NCI-H1417 treated with DMSO at 0.1 percent for 48 hours (cell line): ENCODE results near the gene PAX8.
"Not testable (repeated sequence)": the region's sequence is repeated elsewhere in the genome, so short reads cannot be mapped to it uniquely, and the experiment has no call there.

Source experiments
- DNase-seq: peaks from one replicate; lab custom pipeline; 2025; lab: John Stamatoyannopoulos, UW

PAX8 gene

GRCh38 chr2:113288674-113289149 is 10.0 kb upstream of the PAX8 start:
- DNase-seq, result not testable (repeated sequence)

DNA sequence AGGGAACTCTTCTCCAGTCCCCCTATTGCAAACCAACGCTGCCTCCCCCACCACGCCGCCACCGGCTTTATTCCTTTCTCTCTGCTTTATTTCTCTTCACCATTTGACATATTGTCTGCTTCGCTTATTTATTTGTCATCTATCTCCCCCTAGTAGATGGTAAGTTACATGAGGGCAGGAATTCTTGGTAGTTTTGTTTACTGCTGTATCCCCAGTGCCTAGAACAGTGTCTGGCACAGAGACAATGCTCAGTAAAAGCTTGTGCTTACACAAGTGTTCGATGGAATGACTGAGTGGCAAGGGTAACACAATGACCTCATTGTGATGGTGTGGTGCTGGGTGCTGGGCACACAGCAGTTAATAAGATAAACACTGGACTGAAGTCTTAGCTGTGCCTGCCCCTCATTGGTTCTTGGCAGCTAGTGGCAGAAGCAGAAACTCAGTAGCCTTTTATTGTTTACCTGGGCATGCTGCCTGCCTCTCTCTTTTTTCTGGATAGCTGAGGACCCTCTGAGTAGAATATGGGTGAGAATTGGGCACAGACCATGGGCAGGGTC is 9.5 kb upstream of the PAX8 start:
- not testable (repeated sequence) for DNase-seq

DNA sequence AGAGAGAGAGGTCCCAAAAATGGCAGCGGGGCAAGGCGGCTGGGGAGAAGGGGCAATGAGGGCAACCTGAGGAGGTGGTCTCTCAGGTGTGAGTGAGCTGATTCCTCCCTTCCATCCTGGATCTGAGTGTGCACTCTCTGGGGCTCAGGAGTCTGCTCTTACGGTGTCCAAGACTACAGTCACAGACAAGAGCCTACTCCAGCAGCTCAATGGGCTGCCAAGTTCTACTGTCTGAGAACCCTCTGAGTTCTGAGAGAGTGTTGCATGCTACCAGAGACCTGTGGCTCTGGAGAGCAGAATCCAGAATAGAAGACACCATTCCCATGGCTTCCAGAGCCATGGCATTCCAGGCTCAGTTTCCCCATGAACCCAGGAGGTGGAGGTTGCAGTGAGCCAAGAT is 7.1 kb upstream of the PAX8 start:
- DNase-seq, result no peak

- DNase-seq, result not testable (repeated sequence)
Measured at GRCh38 chr2:113284999-113285398, 6.3 kb upstream of the PAX8 start.

DNA sequence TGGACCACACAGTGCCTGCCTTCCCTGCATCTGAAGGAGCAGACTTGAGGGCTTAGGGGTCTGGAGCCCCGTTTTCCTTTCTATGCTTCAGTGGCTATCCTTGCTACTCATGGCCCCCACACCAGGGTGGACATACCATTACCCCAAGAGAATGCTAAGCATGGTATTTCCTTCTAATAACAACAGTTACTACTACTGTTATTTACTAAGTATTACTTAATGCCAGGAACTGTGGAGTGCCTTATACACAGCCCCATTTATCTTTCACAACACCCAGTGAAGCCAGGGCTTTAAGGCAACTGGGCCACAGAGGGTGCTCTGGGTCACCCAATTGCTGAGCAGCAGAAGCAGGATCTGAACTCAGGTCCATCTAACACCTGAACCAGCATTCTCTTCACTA is 5.8 kb upstream of the PAX8 start:
- DNase-seq, result no peak

DNA sequence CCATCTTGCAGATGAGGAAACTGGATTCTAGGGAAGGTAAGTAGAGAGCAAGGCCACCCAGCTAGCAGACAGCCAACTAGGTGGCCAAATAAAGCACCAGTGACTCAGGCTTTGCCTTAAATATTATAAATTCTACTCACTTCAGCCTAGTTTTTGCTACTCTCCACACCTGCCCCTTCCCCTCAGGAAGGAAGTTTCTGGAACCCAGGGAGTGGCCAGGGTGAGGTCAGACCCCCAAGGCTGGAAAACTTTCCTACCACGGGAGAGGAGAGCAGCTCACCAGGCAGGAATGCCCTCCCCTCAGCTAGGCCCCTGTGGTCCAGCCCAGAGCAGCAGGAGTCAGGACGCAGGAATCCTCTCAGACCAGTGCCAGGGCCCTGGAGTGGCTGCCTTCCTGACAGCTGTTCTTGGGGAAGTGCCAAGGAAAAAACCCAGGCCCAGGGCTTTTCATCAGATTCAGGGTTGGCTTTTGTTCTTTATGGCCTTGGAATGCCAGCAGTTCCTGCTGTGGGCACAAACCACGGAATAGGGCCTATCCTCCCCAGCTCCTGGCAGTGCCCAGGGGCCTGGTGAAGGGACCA is 5.1 kb upstream of the PAX8 start:
- no peak for DNase-seq

- DNase-seq, result no peak
Measured at GRCh38 chr2:113282747-113283533, 4.2 kb upstream of the PAX8 start.

GRCh38 chr2:113281910-113282746 is 3.4 kb upstream of the PAX8 start:
- DNase-seq, result no peak

DNA sequence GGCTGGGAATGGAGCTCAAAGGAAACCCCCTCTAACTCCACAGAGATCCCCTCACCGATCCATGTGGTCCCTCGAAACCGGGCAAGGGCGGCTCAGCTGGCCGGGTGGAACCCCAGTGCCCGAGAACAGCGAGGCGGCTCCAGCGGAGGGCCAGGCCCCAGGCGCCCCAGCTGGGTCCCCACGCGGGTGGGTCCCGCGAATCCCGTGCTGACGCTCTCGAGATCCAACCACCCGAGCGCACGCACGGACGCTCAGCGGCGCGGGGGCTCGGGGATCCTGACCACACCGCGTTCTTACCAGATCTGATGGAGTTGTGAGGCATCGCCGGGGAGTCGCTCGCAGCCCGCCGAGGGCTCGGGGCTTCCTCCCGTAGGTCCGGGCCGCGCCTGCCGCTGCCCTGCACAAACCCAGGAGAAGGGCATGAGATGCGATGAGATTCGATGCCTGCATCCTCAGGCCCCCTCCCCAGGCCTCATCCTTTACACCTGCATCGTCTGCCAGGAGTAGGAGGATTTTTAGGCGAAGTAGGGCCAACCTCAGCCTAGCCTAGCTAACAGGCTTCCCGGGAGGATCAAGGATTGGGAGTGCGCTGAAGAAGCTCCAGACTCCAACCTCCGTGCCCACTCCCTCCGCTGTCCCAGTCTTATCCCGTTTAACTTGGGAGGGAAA is 514 bp downstream of the PAX8 start:
- DNase-seq, result no peak

- no peak for DNase-seq
Measured at GRCh38 chr2:113277474-113278072, 1.1 kb downstream of the PAX8 start.

- no peak for DNase-seq
Measured at GRCh38 chr2:113276761-113277425, 1.8 kb downstream of the PAX8 start.

GRCh38 chr2:113276216-113276760 is 2.4 kb downstream of the PAX8 start:
- no peak for DNase-seq

GRCh38 chr2:113275556-113276215 is 3.0 kb downstream of the PAX8 start:
- no peak for DNase-seq

DNA sequence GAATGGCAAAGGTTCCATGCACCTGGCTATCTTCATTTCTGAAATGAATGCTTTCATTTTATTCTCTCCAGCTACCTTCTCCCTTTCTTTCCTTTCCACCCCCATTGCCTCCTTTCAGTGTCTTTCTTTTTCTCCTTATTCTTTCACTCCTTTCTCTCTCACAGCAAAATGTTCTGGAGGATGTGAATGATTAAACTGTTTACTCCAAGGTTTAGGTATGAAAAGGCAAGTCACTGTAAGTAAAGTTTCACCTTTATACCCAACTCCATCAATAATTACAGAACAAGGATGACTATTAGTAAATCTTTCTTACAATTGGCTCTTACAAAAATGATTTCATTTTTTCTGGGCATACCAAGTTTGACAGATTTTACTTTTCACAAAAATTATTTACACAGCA is 4.3 kb downstream of the PAX8 start:
- DNase-seq, result no peak

- DNase-seq, result no peak
Measured at GRCh38 chr2:113273981-113274380, 4.7 kb downstream of the PAX8 start.

DNA sequence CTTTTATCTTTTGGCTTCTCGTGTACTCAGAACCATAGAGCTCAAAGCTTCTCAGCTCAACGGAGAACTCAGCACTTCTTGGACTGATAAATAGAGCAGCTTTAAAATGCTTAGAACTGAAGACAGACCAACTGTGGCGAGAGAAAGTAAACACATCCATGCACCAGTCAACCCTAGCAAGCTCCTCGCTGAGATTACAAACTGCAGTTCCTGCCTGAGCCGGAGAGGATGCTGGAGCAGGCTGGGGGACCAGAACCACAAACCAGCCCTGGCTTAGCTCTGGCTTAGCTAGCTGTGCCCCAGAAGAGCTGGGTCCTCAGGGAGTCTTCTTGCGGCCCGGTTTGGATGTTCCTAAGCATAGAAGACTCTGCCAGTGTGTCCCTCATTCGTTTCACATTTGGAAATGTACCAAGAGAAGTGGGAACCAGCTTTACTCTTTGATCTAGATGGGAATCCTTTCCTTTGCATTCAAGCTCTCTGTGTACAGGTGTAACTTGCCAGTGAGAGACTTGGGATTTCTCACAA is 5.6 kb downstream of the PAX8 start:
- no peak for DNase-seq

- no peak for DNase-seq
Measured at GRCh38 chr2:113272477-113272876, 6.2 kb downstream of the PAX8 start.

- DNase-seq, result no peak
Measured at GRCh38 chr2:113268621-113269360, 9.9 kb downstream of the PAX8 start.

DNA sequence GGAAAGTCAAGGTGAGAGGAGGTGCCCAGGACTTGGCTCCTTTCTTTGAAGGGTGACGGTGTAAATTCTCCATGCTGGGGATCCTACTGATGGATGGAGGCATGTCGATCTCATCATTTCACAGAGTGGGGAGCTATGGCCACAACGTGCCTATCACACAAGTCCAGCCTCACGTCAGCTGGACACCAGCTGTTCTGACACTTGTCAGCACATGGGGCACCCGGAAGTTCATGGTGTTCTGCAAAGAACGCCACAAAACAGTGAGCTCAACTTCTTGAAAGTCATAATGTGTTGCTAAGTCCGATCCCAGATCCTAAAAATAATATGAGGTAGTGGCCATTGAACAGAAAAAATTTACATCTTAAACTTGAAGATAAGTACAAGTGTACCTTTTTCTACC is 12.3 kb downstream of the PAX8 start:
- DNase-seq, result no peak
